ENCODE data around the gene OLFM4. TPM values are rescaled to one million over a fixed set of nuclear protein-coding genes. Genes with fewer than 3 reads are reported as not detected.

Gene OLFM4
- total and polyA plus RNA-seq, 2 donors (not counting 3 experiments of a cell fraction or from before 2014, with no cell fraction given): not detected

DNA sequence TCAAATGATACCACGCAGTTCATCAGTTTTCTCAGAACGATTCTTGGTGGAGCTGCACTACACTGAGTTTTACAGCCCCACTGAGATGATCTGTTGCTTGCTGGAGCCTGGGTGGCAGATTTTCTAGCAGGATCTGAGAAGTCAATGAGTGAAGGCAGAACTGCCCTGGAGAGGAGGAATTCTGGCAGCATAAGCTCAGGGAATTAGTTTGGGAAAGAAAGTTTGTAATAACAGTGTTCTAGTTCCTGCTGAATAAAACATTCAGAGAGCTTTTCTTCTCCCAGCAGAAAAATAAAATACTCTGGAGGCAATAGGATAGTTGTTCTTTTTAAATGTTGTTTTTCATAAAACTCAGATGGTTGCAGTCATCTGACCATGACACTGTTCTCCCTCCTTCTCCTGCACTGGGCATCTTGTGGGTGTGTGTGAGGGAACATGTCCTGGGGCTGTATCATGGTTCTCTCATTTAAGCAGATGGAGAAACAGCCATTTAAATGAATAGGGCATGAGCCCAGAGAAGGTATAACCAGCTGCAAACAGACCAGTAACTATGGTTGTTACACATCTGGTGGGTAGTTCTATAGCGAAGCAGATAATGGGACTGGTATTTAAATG, 29.6 kb downstream of the OLFM4 start:
- H3K4me3 ChIP-seq (replicated peaks in 1 of 3; ENCODE audit: insufficient read depth in 1 of 3, low read depth in 1 of 3, low read length in 3 of 3): no peak overlapping the region
- no peak for FAIRE-seq

More for the DNA sequence above, 29.6 kb downstream of the OLFM4 start:
- TF ChIP-seq, protein P1, sequence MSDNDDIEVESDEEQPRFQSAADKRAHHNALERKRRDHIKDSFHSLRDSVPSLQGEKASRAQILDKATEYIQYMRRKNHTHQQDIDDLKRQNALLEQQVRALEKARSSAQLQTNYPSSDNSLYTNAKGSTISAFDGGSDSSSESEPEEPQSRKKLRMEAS (IDR thresholded peaks at IDR 0.05; ENCODE audit: insufficient read depth, insufficient read length): no peak
- TF ChIP-seq POLR2A (IDR thresholded peaks at IDR 0.05; ENCODE audit: low read depth, low read length) (no peak), CTCF (IDR thresholded peaks at IDR 0.05; ENCODE audit: extremely low read depth in 1 of 2, insufficient read depth in 1 of 2, low read depth in 1 of 2, low read length in 2 of 2) (no peak), JUN (IDR thresholded peaks at IDR 0.05; ENCODE audit: borderline replicate concordance, insufficient read depth, insufficient read length, low read depth) (no peak), EZH2 (IDR thresholded peaks at IDR 0.05; ENCODE audit: borderline replicate concordance, low read depth, low read length, severe bottlenecking) (no peak), FOS (IDR thresholded peaks at IDR 0.05; ENCODE audit: borderline replicate concordance, insufficient read depth, low read length) (no peak), GATA2 (IDR thresholded peaks at IDR 0.05; ENCODE audit: insufficient read depth, insufficient read length, low read depth, low read length) (no peak), MYC (IDR thresholded peaks at IDR 0.05; ENCODE audit: low read depth, low read length) (no peak), POLR2AphosphoS5 (IDR thresholded peaks at IDR 0.05; ENCODE audit: insufficient read depth, low read depth, low read length) (no peak)
- ChIA-PET POLR2A (no interaction called here), CTCF (no interaction called here)
- Histone ChIP-seq H3K36me3 (ENCODE audit: control insufficient read depth in 2 of 2, extremely low read depth in 1 of 2, insufficient read depth in 2 of 2, low read length in 2 of 2) (no peaks in the 10 kb centered on the region), H3K4me2 (ENCODE audit: insufficient read depth, low read length) (no peak overlapping the region), H3K9me1 (replicated peaks; ENCODE audit: control insufficient read depth, extremely low read depth, insufficient read depth, low read length) (no peaks in the 10 kb centered on the region), H3K27ac (ENCODE audit: insufficient read depth, low read depth, low read length) (no peak overlapping the region), H3K79me2 (ENCODE audit: control insufficient read depth, insufficient read depth, low read length) (no peaks in the 10 kb centered on the region), H3K4me1 (ENCODE audit: control insufficient read depth, extremely low read depth, insufficient read depth, low read length) (no peaks in the 10 kb centered on the region), H3K9ac (replicated peaks; ENCODE audit: extremely low read depth, insufficient read depth, low read length) (no peak overlapping the region), H3K27me3 (ENCODE audit: control insufficient read depth in 2 of 2, insufficient read depth in 2 of 2, low read length in 2 of 2) (no peaks in the 10 kb centered on the region), H3K9me3 (replicated peaks; ENCODE audit: control insufficient read depth, insufficient read depth, low read length) (peaks cover 4% of the 10 kb centered on the region), H2AFZ (ENCODE audit: low read depth, low read length) (no peak overlapping the region), H4K20me1 (replicated peaks; ENCODE audit: control insufficient read depth, extremely low read depth, insufficient read depth, low read length) (no peaks in the 10 kb centered on the region)
- BruUV-seq (replicated peaks): no TSS peak
- dilution Hi-C loops (cut with MboI; ENCODE audit: extremely low pct_ligation_motif_present, low sequenced_read_pairs) (no loop called here), intact Hi-C loops (cut with micrococcal nuclease) (no loop called here)
- no peak for DNase-seq (ENCODE audit: low read depth, low spot score)

All from endothelial cell of umbilical vein (primary cell).